Superior temporal gyrus (tissue), 1 donor: ENCODE data around the gene ADAM12.
"Not testable (repeated sequence)": the region's sequence is repeated elsewhere in the genome, so short reads cannot be mapped to it uniquely, and the experiment has no call there.

Source experiments
- DNase-seq: peaks from one replicate; pipeline ENCODE4 v3.0.0-alpha.2; 2016; ENCODE audit errors: extremely low spot score

Gene ADAM12

GRCh38 chr10:126179637-126180036 is 208.6 kb downstream of the ADAM12 start:
- no peak for DNase-seq

GRCh38 chr10:126177417-126178030 is 210.8 kb downstream of the ADAM12 start:
- DNase-seq = peak; percentile 17

- no peak for DNase-seq
Measured at GRCh38 chr10:126175641-126176262, 212.5 kb downstream of the ADAM12 start.

- DNase-seq = not testable (repeated sequence)
Measured at GRCh38 chr10:126172755-126173154, 215.5 kb downstream of the ADAM12 start.

- no peak for DNase-seq
Measured at GRCh38 chr10:126171555-126171954, 216.7 kb downstream of the ADAM12 start.

- DNase-seq = no peak
Measured at GRCh38 chr10:126170776-126171175, 217.5 kb downstream of the ADAM12 start.

GRCh38 chr10:126170371-126170770 is 217.9 kb downstream of the ADAM12 start:
- no peak for DNase-seq

GRCh38 chr10:126169899-126170298 is 218.4 kb downstream of the ADAM12 start:
- DNase-seq = no peak

- no peak for DNase-seq
Measured at GRCh38 chr10:126166797-126167196, 221.5 kb downstream of the ADAM12 start.

- no peak for DNase-seq
Measured at GRCh38 chr10:126165874-126166273, 222.4 kb downstream of the ADAM12 start.

GRCh38 chr10:126163506-126163905 is 224.8 kb downstream of the ADAM12 start:
- DNase-seq = no peak

GRCh38 chr10:126161691-126162090 is 226.6 kb downstream of the ADAM12 start:
- no peak for DNase-seq

- no peak for DNase-seq
Measured at GRCh38 chr10:126160971-126161630, 227.2 kb downstream of the ADAM12 start.

- DNase-seq = no peak
Measured at GRCh38 chr10:126160571-126160970, 227.7 kb downstream of the ADAM12 start.

- DNase-seq = no peak
Measured at GRCh38 chr10:126158133-126158892, 230.0 kb downstream of the ADAM12 start.

- no peak for DNase-seq
Measured at GRCh38 chr10:126157189-126157588, 231.1 kb downstream of the ADAM12 start.

GRCh38 chr10:126156503-126156902 is 231.8 kb downstream of the ADAM12 start:
- DNase-seq = no peak

- DNase-seq = no peak
Measured at GRCh38 chr10:126156012-126156411, 232.3 kb downstream of the ADAM12 start.

- DNase-seq = no peak
Measured at GRCh38 chr10:126155528-126155927, 232.7 kb downstream of the ADAM12 start.

- DNase-seq = no peak
Measured at GRCh38 chr10:126153711-126154628, 234.3 kb downstream of the ADAM12 start.

GRCh38 chr10:126147866-126148587 is 240.2 kb downstream of the ADAM12 start:
- peak; percentile 29 for DNase-seq
